Measurements from ENCODE around the gene DTX1.

The DTX1 gene

DNA sequence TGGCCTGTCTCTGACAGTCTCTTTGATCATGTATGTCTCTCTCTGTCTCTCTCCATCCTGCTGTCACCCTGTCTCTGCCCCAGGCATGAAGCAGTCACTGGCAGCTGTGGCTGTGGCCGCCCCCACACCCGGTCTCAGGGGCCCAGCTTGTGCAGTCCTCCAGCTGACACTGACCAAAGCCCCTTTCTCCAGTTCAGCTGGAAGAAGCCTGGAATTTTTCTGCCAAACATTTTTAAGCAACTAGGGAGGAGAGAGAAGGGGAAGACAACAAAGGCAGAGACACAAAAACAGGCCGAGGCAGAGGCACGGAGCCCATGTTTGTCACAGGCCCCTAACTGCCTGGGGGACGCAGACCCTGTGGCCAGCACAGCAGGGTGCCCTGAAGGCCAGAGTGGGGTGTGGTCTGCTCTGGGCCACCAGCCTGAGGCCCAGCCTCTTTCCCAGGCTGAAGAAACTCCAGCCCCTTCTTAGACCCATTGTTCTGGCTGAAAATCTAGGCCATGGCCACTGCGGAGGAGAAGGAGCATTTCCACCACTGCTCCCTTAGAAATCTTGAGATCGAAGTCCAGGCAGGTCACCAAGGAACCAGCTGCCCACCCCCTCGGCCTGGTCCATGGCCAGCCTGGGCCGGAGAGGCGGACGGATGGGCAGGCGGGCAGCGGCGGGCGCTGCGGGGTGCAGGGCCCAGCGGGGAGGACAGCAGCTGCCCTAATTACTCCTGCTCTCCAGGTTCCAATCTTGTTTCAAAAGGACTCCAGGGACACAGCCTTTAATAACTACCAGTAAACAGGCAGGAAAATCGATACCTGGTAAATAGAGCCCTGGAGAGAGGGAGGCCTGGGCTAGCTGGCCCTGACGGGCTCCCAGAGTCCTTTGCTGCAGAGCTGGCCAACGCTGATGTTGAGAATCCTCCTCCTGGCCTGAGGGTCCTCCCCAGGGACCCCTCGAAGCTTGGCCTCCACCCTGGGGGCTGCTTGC, 14.9 kb downstream of the DTX1 start:
- no peak for DNase-seq (ENCODE audit: low read depth)

- DNase-seq (ENCODE audit: low read depth) = no peak
Measured at GRCh38 chr12:113072136-113072535, 15.6 kb downstream of the DTX1 start.

GRCh38 chr12:113073586-113073985, 17.1 kb downstream of the DTX1 start:
- no peak for DNase-seq (ENCODE audit: low read depth)

- no peak for DNase-seq (ENCODE audit: low read depth)
Measured at GRCh38 chr12:113075137-113075683, 18.7 kb downstream of the DTX1 start.

DNA sequence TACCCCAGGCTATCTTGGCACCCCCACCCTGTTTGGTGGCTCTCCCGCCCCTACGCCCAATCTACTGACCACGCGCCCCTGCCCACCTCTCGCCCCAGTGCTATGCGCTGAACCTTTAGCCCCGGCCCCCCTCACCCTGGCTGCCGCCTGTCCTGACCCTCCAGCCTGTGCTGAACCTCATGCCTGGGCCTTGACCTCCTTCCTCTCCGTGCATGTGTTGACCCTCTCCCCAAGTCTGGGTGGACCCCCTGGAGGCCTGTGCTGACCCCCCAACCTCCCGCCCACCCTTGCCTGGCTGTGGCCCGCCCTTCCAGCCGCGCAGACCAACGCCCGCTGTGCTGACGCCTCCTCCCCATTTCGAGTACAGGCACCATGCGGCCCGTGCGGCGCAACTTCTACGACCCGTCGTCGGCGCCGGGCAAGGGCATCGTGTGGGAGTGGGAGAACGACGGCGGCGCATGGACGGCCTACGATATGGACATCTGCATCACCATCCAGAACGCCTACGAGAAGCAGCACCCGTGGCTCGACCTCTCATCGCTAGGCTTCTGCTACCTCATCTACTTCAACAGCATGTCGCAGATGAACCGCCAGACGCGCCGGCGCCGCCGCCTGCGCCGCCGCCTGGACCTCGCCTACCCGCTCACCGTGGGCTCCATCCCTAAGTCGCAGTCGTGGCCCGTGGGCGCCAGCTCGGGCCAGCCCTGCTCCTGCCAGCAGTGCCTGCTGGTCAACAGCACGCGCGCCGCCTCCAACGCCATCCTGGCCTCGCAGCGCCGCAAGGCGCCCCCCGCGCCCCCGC, 20.7 kb downstream of the DTX1 start:
- DNase-seq (ENCODE audit: low read depth) = no peak

- DNase-seq (ENCODE audit: low read depth) = no peak
Measured at GRCh38 chr12:113077859-113078255, 21.3 kb downstream of the DTX1 start.

DNA sequence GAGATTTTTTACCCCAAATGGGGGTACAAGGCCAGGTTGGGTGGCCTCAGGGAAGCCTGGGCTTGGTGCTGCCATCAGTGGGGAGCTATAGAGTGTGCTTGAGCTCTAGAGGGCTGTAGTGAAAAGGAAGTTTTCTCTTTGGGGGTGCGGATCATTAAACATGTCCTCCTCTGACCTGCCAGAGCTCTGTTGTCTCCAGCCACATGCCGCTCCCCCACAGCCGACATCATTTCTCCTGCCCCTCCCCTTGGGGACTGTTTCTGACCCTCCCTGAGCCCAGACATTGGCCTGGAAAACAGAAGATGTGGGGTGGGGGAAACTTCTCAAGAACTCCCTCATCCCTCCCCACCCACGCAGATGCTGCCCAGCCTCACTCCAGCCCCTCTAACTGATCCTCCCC, 25.3 kb downstream of the DTX1 start:
- DNase-seq (ENCODE audit: low read depth) = no peak

GRCh38 chr12:113082486-113083148, 26.1 kb downstream of the DTX1 start:
- DNase-seq (ENCODE audit: low read depth) = no peak

- DNase-seq (ENCODE audit: low read depth) = no peak
Measured at GRCh38 chr12:113083863-113084435, 27.4 kb downstream of the DTX1 start.

- DNase-seq (ENCODE audit: low read depth) = no peak
Measured at GRCh38 chr12:113086249-113087164, 30.0 kb downstream of the DTX1 start.

GRCh38 chr12:113087193-113087592, 30.7 kb downstream of the DTX1 start:
- DNase-seq (ENCODE audit: low read depth) = no peak

- DNase-seq (ENCODE audit: low read depth) = no peak
Measured at GRCh38 chr12:113088037-113088436, 31.5 kb downstream of the DTX1 start.

DNA sequence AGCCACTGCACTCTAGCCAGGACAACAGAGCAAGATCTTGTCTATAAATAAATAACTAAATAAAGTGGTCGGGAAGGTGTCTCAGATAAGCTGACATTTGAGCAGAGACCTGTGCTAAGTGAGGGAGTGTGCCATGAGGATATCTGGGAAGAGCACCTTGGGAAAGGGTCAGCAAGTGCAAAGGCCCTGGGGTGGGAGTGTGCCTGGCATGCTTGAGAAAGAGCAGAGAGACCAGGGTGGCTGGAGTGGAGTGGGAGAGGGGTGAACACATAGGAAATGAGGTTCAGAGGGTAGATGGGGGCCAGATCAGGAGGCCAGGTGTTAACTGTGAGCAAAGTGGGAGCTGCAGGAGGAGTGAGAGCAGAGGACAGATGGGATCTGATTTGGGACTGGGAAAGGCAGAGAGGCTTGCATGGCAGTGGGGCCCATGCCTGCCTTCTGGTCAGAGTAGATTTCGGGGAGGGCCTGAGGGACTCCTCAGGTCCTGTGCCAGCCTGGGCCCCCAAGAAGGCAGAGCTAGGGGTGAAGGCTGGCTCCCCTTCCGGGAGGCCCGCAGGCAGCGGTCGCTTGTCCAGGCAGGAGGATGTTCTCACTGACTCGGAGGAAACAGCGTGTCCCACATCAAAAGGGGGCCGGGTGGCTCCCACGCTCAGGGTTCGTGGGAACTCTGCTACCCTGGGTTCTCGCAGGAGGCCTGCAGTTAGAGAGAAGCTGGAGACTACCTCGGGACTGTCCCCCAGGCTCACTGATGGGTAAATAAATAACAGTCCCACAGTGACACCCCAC, 32.6 kb downstream of the DTX1 start:
- peak; percentile 31 for DNase-seq (ENCODE audit: low read depth)

DNA sequence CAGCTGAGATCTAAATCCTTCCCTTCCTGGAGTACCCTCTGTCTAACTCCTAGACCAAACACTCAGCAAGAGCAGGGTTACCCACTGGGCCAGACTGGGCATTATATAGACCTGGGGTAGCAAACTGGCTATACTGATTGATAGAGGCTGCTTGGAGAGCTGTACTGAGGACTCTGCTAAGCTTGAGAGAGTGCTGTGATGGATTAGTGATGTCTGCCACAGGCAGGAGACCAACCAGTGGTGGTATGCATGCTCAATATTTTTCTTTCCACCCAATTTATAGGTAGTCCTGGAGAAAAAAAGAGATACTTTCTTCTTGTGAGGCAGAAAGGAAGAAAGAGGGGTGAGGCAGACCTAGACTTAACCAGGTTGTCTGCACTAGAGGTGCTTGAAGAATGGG, 33.3 kb downstream of the DTX1 start:
- DNase-seq (ENCODE audit: low read depth) = no peak

DNA sequence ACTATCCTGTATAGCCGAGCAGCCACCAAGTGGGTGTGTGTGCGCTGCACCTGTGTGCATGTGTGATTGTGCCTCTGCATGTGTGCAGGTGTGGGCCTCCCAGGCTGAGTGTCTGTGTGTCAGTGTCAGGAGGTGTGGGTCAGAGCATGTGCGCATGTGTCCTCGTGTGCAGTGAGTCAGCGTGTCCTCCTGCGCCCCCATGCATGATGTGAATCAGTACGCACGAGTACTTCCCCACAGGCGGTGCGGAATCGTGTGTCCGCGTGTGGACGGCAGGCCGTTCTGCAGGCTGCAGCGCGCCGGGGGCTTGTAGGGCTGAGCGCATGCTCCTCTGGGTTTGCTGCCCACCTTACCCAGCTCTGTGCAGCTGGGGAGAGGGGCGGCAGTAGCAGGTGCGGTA, 34.2 kb downstream of the DTX1 start:
- no peak for DNase-seq (ENCODE audit: low read depth)

GRCh38 chr12:113091506-113091905, 35.0 kb downstream of the DTX1 start:
- no peak for DNase-seq (ENCODE audit: low read depth)

- no peak for DNase-seq (ENCODE audit: low read depth)
Measured at GRCh38 chr12:113092607-113093408, 36.3 kb downstream of the DTX1 start.

- no peak for DNase-seq (ENCODE audit: low read depth)
Measured at GRCh38 chr12:113093409-113094101, 37.0 kb downstream of the DTX1 start.

All from activated gamma-delta T cell treated with anti-CD3 and anti-CD28 coated beads, Interleukin-2, amount 50 U/mL, for 16 hours (primary cell).